ENCODE data around the gene MAPKAP1.

MAPKAP1 gene

DNA sequence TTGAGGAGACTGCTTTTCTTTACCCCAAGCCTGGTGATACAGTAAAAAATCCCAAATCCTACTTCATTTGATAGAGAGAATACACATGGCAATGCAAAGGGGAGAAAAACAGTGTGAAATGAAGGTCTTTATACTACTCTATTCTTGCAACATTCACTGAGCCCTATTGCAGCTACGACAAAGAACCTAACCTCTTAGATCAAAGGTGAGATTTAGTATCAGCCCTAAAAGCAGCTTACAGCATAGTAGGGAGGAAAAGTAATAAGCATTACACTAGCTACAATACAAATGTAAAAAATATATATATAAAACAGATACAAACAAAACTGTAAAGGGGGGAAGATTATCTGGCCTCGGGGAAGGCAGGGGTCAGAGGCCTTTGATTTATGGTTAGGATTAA, 147.1 kb downstream of the MAPKAP1 start:
- Histone ChIP-seq H3K4me1 (ENCODE audit: insufficient read depth, low read length) (peaks cover 19% of the 10 kb centered on the region; the same call in 1 of the 2 replicates), H3K27ac (ENCODE audit: low read depth, low read length) (no peak overlapping the region), H3K36me3 (ENCODE audit: insufficient read depth, low read length) (peaks cover 4% of the 10 kb centered on the region), H3K27me3 (ENCODE audit: insufficient read depth, low read length) (no peaks in the 10 kb centered on the region), H3K9me3 (ENCODE audit: insufficient read depth, low read depth, low read length) (no peaks in the 10 kb centered on the region), H3K9ac (ENCODE audit: low read depth, low read length) (no peak overlapping the region), H3K4me3 (ENCODE audit: low read length) (no peak overlapping the region)
- 92% methylated on average over 1 of the region's 2 CpGs for WGBS

DNA sequence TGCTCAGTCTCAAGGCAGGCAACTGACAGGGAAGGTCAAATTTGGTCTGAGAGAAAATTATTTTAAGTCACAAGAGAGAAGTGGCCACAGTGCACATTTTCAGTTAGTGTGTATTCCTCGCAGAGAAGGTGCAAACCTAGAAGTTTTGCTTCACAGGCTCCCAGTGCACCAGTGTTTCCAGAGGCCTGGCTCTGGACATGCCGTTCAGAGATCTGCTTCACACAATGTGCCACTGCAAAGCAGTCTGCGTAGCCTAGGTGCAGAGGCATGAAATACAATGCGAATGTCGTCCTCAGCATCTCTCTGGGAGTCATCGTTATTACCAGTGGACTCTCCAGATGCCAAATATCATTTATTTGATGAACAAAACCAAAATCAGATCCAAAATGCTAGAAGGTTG, 147.8 kb downstream of the MAPKAP1 start:
- H3K36me3 ChIP-seq (ENCODE audit: insufficient read depth, low read length): peaks cover 4% of the 10 kb centered on the region
- H3K27ac ChIP-seq (ENCODE audit: low read depth, low read length): no peak overlapping the region
- H3K4me3 ChIP-seq (ENCODE audit: low read length): no peak overlapping the region
- H3K4me1 ChIP-seq (ENCODE audit: insufficient read depth, low read length): peaks cover 16% of the 10 kb centered on the region; the same call in 1 of the 2 replicates
- WGBS: 93% methylated on average over 6 of the region's 6 CpGs
- no peak overlapping the region for H3K9ac ChIP-seq (ENCODE audit: low read depth, low read length)
- no peaks in the 10 kb centered on the region for H3K27me3 ChIP-seq (ENCODE audit: insufficient read depth, low read length)
- no peaks in the 10 kb centered on the region for H3K9me3 ChIP-seq (ENCODE audit: insufficient read depth, low read depth, low read length)

DNA sequence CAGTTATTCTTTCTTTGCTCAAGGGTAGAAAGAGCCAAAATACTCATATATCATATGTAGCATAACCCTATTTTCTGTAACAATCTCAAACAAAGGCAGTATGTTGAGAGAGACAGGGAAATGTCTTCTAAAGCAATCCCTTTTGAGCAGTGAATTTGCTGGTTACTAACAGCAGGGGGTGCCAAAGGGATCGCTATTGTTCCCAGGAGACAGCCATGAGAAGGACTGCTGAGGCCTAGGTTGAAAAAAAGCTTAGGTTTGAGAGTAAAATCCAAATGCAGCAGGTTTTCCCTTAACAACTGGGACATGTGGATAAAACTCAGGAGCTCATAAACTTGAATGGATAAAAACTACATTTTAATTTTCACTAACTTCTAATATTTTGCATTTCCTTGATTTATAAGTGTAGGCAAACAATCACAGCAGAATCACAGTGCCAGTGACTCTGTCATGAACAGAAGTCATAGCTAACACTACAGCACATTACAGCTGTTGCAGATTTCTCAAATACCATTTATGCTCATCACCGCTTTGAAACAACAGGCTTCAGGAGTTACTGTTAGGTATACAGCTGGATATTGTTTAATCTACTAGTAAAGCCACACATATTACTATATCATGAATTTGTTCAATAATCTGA, 148.4 kb downstream of the MAPKAP1 start:
- Histone ChIP-seq H3K4me3 (ENCODE audit: low read length) (no peak overlapping the region), H3K9me3 (ENCODE audit: insufficient read depth, low read depth, low read length) (no peaks in the 10 kb centered on the region), H3K36me3 (ENCODE audit: insufficient read depth, low read length) (peaks cover 4% of the 10 kb centered on the region), H3K9ac (ENCODE audit: low read depth, low read length) (no peak overlapping the region), H3K4me1 (ENCODE audit: insufficient read depth, low read length) (peaks cover 16% of the 10 kb centered on the region; the same call in 1 of the 2 replicates), H3K27me3 (ENCODE audit: insufficient read depth, low read length) (no peaks in the 10 kb centered on the region), H3K27ac (ENCODE audit: low read depth, low read length) (peak overlapping the region; percentile 43; the same call in 1 of the 2 replicates)
- 0% methylated on average over 1 of the region's 2 CpGs for WGBS

DNA sequence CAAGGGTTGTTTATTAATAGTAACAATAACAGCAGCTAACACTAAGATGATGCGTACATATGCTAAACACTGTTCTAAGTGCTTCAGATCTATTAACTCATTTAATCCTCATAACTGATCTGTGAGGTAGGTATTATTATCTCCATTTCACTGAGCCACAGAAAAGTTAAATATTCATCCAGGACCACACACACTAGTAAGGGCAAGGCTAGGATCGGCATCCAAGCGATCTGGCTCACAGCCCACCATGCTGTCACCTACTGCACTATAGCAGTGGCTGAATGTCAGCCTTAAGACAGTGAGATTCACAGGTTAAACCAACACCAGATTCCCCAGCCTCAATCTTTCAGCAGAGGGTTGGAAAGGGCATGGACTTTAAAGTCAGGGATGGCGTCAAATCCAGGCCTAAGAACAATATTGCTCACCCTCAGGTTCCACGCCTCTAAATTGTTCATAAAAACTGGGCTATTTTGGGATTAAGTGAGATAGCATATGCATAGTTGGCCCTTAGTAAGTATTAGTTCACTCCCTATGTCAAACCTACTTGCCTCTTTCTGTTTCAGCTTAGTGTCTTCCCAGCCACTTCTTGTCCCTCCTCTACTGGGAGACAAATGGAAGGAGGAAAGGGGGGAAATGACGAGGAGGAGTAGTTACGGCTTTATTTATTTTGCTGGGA, 150.8 kb downstream of the MAPKAP1 start:
- Histone ChIP-seq H3K27ac (ENCODE audit: low read depth, low read length) (no peak overlapping the region), H3K9ac (ENCODE audit: low read depth, low read length) (no peak overlapping the region), H3K27me3 (ENCODE audit: insufficient read depth, low read length) (no peaks in the 10 kb centered on the region), H3K36me3 (ENCODE audit: insufficient read depth, low read length) (peaks cover 4% of the 10 kb centered on the region), H3K9me3 (ENCODE audit: insufficient read depth, low read depth, low read length) (no peaks in the 10 kb centered on the region), H3K4me1 (ENCODE audit: insufficient read depth, low read length) (peaks cover 15% of the 10 kb centered on the region), H3K4me3 (ENCODE audit: low read length) (no peak overlapping the region)
- 97% methylated on average over 4 of the region's 7 CpGs for WGBS

DNA sequence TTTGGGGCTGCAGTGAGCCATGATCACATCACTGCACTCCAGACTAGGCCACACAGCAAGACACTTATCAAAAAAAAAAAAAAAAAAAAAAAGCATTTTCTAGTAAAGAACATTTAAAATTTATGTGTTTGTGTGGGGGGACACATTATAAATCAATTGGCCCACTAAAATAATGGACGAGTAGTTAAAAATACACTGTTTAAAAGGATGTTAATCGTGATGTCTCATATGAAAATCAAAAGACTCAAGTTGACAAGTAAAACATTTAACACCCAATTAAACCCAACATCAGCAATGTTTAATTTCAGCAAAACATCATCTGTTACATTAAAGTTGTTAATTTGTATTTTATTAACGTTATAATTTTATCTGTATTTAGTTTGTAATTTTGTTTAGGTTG, 152.3 kb downstream of the MAPKAP1 start:
- Histone ChIP-seq H3K27ac (ENCODE audit: low read depth, low read length) (no peak overlapping the region), H3K36me3 (ENCODE audit: insufficient read depth, low read length) (peaks cover 4% of the 10 kb centered on the region), H3K4me1 (ENCODE audit: insufficient read depth, low read length) (peaks cover 15% of the 10 kb centered on the region), H3K4me3 (ENCODE audit: low read length) (no peak overlapping the region), H3K9me3 (ENCODE audit: insufficient read depth, low read depth, low read length) (no peaks in the 10 kb centered on the region), H3K9ac (ENCODE audit: low read depth, low read length) (no peak overlapping the region), H3K27me3 (ENCODE audit: insufficient read depth, low read length) (no peaks in the 10 kb centered on the region)
- 95% methylated on average over 2 of the region's 3 CpGs for whole genome bisulfite sequencing

DNA sequence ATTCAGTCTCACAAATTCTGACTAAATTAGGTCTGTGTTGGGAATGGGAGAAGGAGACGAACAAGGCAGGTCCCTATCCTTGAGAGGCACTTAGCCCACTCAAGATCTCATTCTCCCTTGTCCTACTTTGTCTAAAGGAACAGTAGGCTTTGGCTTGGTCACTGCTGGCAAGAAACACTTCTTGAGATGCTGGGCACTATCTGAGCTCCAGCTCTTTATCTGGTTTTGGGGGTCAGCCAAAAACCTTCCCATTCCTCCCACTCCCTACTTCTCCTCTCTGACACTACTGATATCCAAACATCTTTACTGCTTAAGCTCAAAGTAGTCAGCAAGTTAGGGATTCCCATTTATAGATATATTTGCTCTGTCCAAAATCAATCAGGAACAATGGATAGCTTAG, 155.2 kb downstream of the MAPKAP1 start:
- H3K27ac ChIP-seq (ENCODE audit: low read depth, low read length): no peak overlapping the region

DNA sequence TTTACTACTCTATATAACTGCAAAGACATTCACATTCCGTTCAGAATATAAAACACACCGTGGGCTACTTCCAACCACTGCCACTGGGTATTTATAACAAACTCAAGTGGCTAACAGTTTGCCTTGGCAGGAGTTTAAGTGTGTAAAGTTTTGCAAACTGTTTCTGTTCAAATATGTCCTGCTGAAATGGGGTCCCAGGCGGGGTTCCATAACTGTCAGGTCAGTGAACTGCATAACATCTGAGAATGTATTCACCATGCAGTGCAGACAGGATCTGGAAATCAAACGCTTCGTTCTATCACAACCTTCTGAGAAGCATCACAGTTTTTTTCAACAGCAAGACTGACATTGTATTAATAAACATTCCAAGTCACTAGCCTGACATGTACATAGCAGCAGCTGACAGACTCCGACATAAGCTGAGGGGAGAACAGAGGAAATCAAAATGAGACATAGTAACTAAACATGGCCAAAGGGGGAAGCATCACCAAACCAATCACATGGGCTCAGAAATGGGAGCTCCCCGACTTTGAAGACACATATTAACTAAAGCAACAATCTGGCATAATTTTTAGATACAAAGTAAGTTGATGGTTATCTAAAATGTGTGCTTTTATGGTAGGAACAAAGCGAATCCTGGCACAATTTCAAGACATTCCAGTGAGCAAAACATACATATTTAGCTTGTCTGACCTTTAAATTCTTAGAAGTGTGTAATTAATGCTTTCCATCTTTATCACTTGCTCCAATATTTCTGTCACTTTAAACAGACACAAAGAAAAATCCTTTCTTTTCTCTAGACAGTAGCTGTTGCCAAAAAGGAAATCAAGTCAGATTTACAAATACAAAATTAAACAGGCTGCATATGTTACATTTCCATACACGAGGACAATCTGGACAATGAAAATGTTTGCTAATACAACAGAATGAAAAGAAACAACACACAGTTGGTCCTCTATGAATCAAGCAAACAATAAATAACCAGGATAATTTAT, 156.8 kb downstream of the MAPKAP1 start:
- H3K27me3 ChIP-seq (ENCODE audit: insufficient read depth, low read length): no peaks in the 10 kb centered on the region
- H3K27ac ChIP-seq (ENCODE audit: low read depth, low read length): no peak overlapping the region
- H3K36me3 ChIP-seq (ENCODE audit: insufficient read depth, low read length): no peaks in the 10 kb centered on the region
- 94% methylated on average over 8 of the region's 9 CpGs for WGBS
- H3K4me3 ChIP-seq (ENCODE audit: low read length): no peak overlapping the region
- no peaks in the 10 kb centered on the region for H3K9me3 ChIP-seq (ENCODE audit: insufficient read depth, low read depth, low read length)
- H3K4me1 ChIP-seq (ENCODE audit: insufficient read depth, low read length): peaks cover 21% of the 10 kb centered on the region
- no peak overlapping the region for H3K9ac ChIP-seq (ENCODE audit: low read depth, low read length)

More for the DNA sequence above, 155.2 kb downstream of the MAPKAP1 start:
- Histone ChIP-seq H3K4me1 (ENCODE audit: insufficient read depth, low read length) (peaks cover 21% of the 10 kb centered on the region), H3K36me3 (ENCODE audit: insufficient read depth, low read length) (no peaks in the 10 kb centered on the region), H3K27me3 (ENCODE audit: insufficient read depth, low read length) (no peaks in the 10 kb centered on the region), H3K9ac (ENCODE audit: low read depth, low read length) (no peak overlapping the region), H3K9me3 (ENCODE audit: insufficient read depth, low read depth, low read length) (no peaks in the 10 kb centered on the region), H3K4me3 (ENCODE audit: low read length) (no peak overlapping the region)
- WGBS: 90% methylated on average over 1 of the region's 1 CpG

DNA sequence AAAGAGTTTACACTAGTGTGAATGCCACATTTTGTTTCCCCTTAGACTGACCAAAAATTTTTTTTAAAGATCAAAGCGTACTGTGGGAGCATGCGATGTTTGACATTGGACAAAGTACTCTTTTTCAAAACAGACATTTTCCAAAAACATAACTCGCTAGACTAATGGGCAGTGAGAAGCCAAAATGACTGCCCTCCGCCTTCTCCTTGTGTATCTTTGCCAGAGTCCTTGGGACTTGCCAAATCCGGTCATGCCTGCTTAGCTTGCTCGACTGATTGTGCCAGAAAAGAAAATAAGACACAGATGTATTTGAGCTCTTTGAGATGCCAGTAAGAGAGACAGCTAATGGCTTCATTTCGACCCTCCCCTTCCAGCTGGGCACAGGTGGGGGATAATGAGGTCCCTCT, 157.5 kb downstream of the MAPKAP1 start:
- H3K9me3 ChIP-seq (ENCODE audit: insufficient read depth, low read depth, low read length): no peaks in the 10 kb centered on the region
- H3K4me1 ChIP-seq (ENCODE audit: insufficient read depth, low read length): peaks cover 21% of the 10 kb centered on the region
- no peaks in the 10 kb centered on the region for H3K27me3 ChIP-seq (ENCODE audit: insufficient read depth, low read length)
- no peak overlapping the region for H3K4me3 ChIP-seq (ENCODE audit: low read length)
- H3K9ac ChIP-seq (ENCODE audit: low read depth, low read length): no peak overlapping the region
- WGBS: 93% methylated on average over 7 of the region's 7 CpGs
- H3K27ac ChIP-seq (ENCODE audit: low read depth, low read length): no peak overlapping the region
- H3K36me3 ChIP-seq (ENCODE audit: insufficient read depth, low read length): no peaks in the 10 kb centered on the region

DNA sequence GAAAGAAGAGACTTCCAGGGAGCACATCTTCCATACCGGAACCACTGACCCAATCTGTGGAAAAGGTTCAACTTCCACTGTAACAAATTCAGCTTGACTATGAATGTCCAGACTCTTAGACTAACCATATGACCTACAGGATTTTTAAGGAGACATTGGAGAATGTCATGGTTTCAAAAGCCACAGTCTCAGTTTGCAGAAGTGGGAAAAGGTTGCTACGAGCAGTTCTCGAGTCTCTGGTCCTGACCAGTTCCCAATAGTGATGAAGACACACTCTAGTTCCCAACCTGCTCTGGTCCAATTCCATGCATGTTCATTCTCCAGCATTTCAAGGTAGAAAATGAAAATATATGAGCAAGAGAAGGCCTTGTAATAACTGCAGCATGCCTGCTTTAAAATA, 158.0 kb downstream of the MAPKAP1 start:
- Histone ChIP-seq H3K4me3 (ENCODE audit: low read length) (no peak overlapping the region), H3K9ac (ENCODE audit: low read depth, low read length) (no peak overlapping the region), H3K9me3 (ENCODE audit: insufficient read depth, low read depth, low read length) (no peaks in the 10 kb centered on the region), H3K27ac (ENCODE audit: low read depth, low read length) (no peak overlapping the region), H3K4me1 (ENCODE audit: insufficient read depth, low read length) (peaks cover 21% of the 10 kb centered on the region), H3K36me3 (ENCODE audit: insufficient read depth, low read length) (no peaks in the 10 kb centered on the region), H3K27me3 (ENCODE audit: insufficient read depth, low read length) (no peaks in the 10 kb centered on the region)
- 90% methylated on average over 3 of the region's 3 CpGs for WGBS

DNA sequence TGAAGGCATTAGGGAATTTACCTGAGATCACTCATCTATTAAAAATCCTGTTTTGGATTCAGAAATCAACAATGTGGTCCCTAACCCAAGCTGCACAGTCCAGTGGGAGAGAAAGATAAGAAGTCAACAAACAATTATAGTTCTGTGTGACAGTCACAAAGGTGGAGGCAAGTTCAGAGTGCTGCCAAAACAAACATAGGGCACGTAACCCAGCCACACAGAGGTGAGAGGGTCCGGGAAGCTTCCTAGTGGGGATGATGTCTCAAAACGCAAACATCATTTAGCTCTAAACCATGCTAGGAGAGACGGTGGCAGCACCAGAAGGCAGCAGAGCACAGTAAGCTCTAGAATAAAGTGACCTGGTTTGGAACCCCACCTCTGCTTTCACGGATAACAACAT, 158.9 kb downstream of the MAPKAP1 start:
- H3K36me3 ChIP-seq (ENCODE audit: insufficient read depth, low read length): no peaks in the 10 kb centered on the region

DNA sequence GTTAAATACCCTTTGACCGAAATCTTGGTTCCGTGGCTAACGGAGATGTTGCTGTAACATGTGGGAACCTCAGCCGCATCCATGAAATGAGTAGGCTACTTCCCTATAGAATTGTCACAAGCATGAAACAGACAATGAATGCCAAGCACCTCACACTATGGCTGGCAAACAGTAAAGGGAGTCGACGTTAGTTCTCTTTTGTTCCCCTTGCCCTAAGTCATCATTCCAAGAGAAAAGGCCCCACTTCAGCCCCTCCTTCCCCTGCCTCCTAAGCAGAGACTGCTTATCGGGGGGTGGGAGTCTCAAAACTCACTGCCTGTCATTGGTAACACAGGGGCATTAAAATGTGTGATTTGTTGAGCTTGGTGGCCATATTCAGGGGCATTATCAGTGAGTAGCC, 159.6 kb downstream of the MAPKAP1 start:
- Histone ChIP-seq H3K4me1 (ENCODE audit: insufficient read depth, low read length) (peaks cover 21% of the 10 kb centered on the region), H3K27me3 (ENCODE audit: insufficient read depth, low read length) (no peaks in the 10 kb centered on the region), H3K9ac (ENCODE audit: low read depth, low read length) (no peak overlapping the region), H3K36me3 (ENCODE audit: insufficient read depth, low read length) (0 out of 2 replicates have a peak, but pooled peaks cover 2% of the 10 kb centered on the region), H3K9me3 (ENCODE audit: insufficient read depth, low read depth, low read length) (no peaks in the 10 kb centered on the region), H3K27ac (ENCODE audit: low read depth, low read length) (no peak overlapping the region), H3K4me3 (ENCODE audit: low read length) (no peak overlapping the region)
- 82% methylated on average over 7 of the region's 7 CpGs for WGBS

More for the DNA sequence above, 158.9 kb downstream of the MAPKAP1 start:
- no peak overlapping the region for H3K4me3 ChIP-seq (ENCODE audit: low read length)
- H3K4me1 ChIP-seq (ENCODE audit: insufficient read depth, low read length): peaks cover 21% of the 10 kb centered on the region
- no peak overlapping the region for H3K9ac ChIP-seq (ENCODE audit: low read depth, low read length)
- no peak overlapping the region for H3K27ac ChIP-seq (ENCODE audit: low read depth, low read length)
- 93% methylated on average over 4 of the region's 5 CpGs for WGBS
- H3K9me3 ChIP-seq (ENCODE audit: insufficient read depth, low read depth, low read length): no peaks in the 10 kb centered on the region
- no peaks in the 10 kb centered on the region for H3K27me3 ChIP-seq (ENCODE audit: insufficient read depth, low read length)
